ENCODE results near the gene MOB1B.

GRCh38 chr4:70863099-70863790 lies 38.9 kb upstream of the MOB1B start:
- TF ChIP-seq CTCF (IDR thresholded peaks at IDR 0.05) (no peak), POLR2A (IDR thresholded peaks at IDR 0.05) (no peak)

Data from upper lobe of left lung (tissue), 4 donors.